HG02852 (cell line): ENCODE data around the gene SPIB.
"Not testable (repeated sequence)": the region's sequence is repeated elsewhere in the genome, so short reads cannot be mapped to it uniquely, and the experiment has no call there.

Source experiments
- ATAC-seq: cut with Tn5 transposase; IDR thresholded peaks from one replicate; pipeline ENCODE4 v1.9.1; 2021; ENCODE audit warnings: mild to moderate bottlenecking, moderate library complexity; ENCODE audit not compliant: unreplicated experiment

The SPIB gene

DNA sequence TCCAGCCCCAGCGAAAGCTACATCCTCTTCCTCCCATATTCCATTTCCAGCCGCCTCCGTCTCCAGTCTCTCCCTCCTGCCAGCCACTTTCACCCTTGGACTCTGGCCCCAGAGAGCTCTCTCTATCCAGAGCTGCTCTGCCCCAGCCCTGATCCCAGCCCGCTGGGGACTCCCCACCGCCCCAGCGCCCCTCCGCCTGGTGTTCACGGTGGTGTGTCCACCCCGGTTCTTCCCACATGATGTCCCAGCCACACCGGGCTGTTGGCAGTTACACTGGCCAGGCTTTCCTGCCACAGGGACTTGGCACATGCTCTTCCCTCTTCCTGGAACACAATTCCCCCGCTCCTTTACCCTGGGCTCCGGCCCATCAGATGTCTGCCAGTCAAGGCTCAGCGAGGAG lies 46.3 kb downstream of the SPIB start:
- no peak for ATAC-seq

- no peak for ATAC-seq
Observed at GRCh38 chr19:50465986-50466705, 47.4 kb downstream of the SPIB start.

GRCh38 chr19:50466706-50467039 lies 47.9 kb downstream of the SPIB start:
- ATAC-seq = no peak

DNA sequence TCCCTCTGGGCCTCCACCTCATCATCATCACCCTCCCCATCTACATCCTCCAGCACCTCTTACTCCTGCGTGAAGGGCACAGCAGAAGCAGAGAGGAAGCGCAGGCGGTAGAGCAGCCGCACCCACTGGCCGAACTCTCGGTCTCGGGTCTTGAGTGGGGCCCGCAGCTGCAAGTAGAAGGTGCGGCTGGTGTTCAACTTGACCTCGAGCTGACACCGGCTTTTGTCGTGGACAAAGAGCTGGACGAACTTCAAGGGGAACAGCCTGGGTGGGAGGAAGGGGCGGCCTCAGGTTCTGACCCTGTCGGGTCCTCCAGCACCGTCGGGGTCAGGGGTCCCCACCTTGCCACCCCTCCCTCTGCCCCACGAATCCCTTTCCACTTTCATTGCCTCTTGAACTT lies 48.8 kb downstream of the SPIB start:
- ATAC-seq = no peak

DNA sequence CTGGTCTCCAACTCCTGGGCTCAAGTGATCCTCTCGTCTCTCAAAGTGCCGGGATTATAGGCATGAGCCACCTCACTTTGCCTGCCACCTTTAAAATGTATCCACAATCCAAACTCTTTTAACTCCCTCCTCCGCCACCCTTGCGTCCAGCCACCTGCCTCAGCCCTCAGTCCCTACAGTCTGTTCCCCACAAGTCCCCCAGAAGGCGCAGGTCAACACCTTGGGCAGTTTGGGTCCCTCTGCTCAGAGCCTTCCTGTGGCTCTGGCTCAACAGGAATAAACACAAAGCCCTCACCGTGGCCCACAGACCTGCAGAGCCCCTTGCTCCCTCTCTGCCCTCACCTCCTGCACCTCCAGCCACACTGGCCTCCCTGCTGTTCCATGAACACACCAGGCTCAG lies 50.1 kb downstream of the SPIB start:
- ATAC-seq = no peak

DNA sequence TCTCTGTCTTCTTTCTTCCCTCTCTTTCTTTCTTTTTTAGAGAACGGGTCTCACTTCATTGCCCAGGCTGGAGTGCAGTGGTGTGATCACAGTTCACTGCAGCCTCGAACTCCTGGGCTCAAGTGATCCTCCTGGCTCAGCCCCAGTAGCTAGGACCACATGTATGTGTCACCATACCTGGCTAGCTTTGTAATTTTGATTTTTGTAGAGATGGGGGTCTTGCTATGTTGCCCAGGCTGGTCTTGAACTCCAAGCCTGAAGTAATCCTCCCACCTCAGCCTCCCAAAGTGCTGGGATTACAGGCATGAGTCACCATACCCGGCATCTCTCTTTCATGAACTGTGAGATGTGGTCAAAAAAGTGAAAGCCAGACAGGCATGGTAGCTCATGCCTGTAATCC lies 54.6 kb downstream of the SPIB start:
- not testable (repeated sequence) for ATAC-seq

GRCh38 chr19:50475101-50475568 lies 56.4 kb downstream of the SPIB start:
- ATAC-seq = no peak

DNA sequence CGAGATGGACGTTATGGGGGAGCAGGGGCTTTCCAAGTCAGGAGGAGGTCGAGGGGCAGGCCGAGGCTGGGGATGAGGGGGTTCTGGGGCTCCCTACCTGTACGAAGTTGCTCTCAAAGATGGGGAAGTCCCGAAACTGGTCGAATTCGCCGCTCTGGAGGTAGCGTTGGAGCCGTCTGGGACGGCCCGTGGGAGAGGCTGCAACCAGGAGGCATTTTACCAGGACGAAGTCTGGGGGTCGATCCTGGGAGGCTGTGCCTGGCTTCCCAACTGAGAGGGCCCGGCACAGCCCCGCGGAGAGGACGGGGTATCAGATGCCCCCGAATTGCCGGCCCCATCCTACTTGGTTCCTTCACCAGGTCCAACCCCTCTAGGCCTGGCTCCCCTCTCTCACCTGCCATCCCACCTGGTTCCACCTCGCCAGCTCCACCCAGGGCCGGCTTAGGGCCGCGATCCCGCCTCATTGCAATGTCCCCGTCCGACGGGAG lies 57.0 kb downstream of the SPIB start:
- peak; percentile 22 for ATAC-seq

GRCh38 chr19:50476224-50476906 lies 57.6 kb downstream of the SPIB start, which contains the start of the genes EMC10 and GARIN5A:
TSS of gene EMC10 (plus strand) at chr19:50476507. CDS start at chr19:50476545, 38 bp downstream.
TSS of gene GARIN5A (minus strand) at chr19:50476848. CDS start at chr19:50476388, 460 bp downstream.
- ATAC-seq = peak; percentile 92

- ATAC-seq = no peak
Observed at GRCh38 chr19:50476907-50477238, 58.1 kb downstream of the SPIB start.

- no peak for ATAC-seq
Observed at GRCh38 chr19:50477751-50478515, 59.2 kb downstream of the SPIB start.

DNA sequence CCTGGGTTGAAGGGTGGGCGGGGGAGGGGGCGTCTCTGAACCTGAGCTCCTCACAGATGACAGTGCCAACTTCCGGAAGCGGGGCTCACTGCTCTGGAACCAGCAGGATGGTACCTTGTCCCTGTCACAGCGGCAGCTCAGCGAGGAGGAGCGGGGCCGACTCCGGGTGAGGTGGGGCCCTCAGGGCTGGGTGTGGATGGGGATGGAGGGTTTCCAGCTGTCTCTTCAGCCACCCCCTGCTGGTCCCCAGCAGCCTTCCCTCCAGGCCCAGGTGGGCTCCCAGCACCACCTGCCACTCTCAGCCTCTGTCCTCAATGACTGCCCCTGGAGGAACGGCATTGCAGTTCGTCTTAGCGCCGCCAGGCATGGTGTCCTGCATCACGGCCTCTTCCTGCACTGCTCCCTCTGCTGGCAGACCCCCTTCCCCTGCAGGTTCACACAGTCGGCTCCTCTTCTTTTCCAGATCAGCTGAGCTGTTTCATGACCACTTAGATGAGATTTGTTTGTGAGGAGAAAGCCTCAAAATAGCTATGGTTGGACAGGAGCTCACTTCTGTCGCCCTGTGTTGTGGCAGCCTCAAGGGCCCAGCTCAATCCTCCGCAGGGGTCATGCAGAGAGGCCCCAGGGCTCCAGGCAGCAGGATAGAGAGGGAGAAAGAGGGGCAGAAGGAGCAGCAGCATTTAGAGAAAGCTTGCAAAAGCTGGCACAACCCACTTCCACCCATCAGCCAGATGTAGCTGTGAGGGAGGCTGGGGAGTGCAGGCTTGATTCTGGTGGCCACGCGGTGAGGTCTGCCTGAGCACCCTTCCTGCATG lies 60.4 kb downstream of the SPIB start:
- no peak for ATAC-seq

DNA sequence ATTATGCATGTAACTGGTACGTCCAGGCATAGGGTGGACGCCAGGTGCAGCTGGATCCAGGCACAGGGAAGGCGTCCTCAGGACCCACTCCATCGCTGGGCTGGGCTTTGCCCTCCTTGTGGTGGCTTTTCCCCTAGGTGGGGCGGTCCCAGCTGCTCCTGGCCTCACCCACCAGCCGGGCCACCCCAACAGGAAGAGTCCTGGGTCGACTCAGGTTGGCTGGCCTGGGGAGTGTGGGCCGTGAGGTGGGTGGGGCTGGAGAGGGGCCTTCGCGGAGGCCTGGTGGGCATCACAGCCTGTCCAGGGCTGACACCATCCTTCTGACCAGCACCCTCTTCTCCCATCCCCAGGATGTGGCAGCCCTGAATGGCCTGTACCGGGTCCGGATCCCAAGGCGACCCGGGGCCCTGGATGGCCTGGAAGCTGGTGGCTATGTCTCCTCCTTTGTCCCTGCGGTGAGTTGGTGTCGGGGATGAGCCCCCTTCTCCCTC lies 61.1 kb downstream of the SPIB start:
- no peak for ATAC-seq

GRCh38 chr19:50480281-50481111 lies 61.8 kb downstream of the SPIB start:
- no peak for ATAC-seq
